GM18519 (cell line): ENCODE data around the gene PCDHGA4.
A peak's percentile ranks its signal among the peaks of the same experiment; 100 is the strongest.
"Not testable (repeated sequence)": the region's sequence is repeated elsewhere in the genome, so short reads cannot be mapped to it uniquely, and the experiment has no call there.

Experiments
- ATAC-seq: cut with Tn5 transposase; IDR thresholded peaks from one replicate; pipeline ENCODE4 v1.9.1; 2021; ENCODE audit warnings: mild to moderate bottlenecking, moderate library complexity; ENCODE audit not compliant: unreplicated experiment, low FRiP score

Gene PCDHGA4

GRCh38 chr5:141354900-141355469, at the start of gene PCDHGA4:
PCDHGA4 (plus strand) TSS chr5:141355021; CDS start chr5:141355108, 87 bp downstream.
- no peak for ATAC-seq

DNA sequence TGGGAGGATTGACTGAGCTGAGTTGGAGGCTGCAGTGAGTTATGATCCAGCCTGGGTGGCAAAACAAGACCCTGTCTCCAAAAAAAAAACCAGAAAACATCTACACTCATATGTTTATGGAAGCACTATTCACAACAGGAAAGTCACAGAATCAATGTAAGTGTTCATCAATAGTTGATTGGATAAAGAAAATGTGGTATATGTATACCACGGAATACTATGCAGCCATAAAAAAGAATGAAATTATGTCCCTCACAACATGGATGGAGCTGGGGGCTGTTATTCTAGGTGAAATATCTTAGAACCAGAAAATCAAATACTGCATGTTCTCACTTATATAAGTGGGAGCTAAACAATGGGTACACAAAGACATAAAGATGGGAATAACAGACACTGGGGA, 48.2 kb upstream of the PCDHGA4 start:
- no peak for ATAC-seq

GRCh38 chr5:141313711-141314110, 41.1 kb upstream of the PCDHGA4 start:
- ATAC-seq: no peak

DNA sequence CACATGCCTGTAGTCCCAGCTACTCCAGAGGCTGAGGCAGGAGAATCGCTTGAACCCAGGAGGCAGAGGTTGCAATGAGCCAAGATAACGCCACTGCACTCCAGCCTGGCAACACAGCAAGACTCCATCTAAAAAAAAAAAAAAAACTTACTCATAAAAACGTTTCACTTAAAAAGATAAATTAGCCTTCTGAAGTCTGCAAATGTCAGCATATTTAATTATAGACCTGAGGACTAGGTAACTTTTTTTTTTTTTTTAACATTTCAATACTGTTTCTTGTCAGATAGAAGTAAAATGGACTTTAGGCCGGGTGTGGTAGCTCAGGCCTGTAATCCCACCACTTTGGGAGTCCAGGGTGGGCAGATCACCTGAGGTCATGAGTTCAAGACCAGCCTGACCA, 37.9 kb upstream of the PCDHGA4 start:
- not testable (repeated sequence) for ATAC-seq

DNA sequence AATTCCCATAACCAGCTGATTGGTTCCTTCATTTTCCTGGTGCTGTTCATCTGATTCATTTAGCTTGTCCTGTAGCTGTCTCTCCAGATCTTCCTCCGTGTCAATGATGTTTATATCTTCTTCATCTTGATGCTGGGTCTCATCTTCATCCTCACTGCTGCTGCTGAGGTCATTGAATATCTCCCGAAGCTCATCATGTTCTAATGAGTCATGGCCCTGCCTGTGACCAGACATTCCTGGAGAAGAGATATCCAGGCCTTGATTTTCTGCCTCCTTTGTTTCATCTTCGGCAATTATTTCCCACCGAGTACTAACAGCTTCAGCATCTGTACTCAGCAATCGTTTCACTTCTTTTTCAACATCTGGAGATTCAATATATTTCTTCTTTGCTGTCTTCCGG, 35.6 kb upstream of the PCDHGA4 start:
- ATAC-seq: no peak

DNA sequence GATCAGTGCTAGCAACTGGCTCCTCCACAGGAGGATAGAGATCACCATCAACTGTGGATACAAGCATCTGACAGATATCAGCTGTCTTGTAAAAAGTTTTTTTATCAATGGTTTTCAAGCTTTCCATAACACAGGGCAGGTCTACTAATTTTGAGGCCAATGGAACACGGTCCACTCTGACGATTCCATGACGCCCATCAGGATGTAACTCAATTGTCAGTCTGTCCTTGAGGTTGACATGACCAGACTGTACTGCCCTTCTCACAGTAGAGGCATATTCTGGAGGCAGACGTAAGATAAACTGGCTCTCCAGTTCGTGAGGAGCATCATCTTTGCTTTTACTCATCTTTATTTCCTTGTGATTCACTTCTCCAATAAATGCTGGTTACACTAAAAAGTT, 35.1 kb upstream of the PCDHGA4 start:
- no peak for ATAC-seq

GRCh38 chr5:141320225-141321169, 34.3 kb upstream of the PCDHGA4 start, which contains the start of gene TAF7:
TAF7 (minus strand) TSS chr5:141320784; CDS start chr5:141320044, 740 bp downstream.
- ATAC-seq: peak; percentile 85

- peak; percentile 26 for ATAC-seq
Measured at GRCh38 chr5:141322261-141322660, 32.6 kb upstream of the PCDHGA4 start.

- ATAC-seq: peak; percentile 39
Measured at GRCh38 chr5:141326088-141326854, 28.6 kb upstream of the PCDHGA4 start.

DNA sequence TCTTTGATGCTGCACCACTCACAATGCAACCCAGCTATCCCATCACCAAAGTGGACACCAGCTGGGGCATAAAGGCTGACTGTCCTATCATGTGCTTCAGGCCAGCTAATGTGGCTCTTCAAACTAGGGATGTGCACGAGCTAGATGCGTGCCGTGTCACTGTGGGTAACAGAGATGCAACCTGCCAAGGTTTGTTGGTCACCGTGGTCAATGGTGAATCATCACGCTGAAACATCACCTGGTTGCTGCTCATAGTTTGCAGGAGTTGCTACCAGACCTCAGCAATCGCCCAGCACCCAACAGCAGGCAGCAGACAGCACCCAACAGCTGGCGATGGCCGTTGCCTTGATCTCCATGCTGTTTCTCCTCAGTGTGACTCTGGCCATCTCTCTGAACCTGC, 26.6 kb upstream of the PCDHGA4 start:
- ATAC-seq: no peak

DNA sequence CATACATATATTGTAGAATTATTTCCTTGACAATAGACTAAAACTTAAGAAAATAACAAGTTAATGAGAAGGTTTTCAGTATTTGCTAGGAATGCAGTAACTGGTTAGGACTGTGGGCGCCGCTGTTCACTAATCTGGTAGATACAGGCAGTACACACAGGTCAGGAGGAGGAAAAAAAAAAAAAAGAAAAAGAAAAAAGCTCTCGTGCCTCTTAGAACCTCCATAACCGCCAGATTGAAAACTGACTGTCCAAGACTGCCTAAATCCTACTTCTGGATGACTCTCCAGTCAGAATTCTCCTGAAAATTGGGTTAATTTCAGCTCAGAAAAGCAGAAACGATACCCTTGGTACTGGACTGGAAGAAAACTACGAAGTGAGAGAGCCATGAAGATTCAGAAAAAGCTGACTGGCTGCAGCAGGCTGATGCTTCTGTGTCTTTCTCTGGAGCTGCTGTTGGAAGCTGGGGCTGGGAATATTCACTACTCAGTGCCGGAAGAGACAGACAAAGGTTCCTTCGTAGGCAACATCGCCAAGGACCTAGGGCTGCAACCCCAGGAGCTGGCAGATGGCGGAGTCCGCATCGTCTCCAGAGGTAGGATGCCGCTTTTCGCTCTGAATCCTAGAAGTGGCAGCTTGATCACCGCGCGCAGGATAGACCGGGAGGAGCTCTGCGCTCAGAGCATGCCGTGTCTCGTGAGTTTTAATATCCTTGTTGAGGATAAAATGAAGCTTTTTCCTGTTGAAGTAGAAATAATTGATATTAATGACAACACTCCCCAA, 24.3 kb upstream of the PCDHGA4 start, which contains the start of gene PCDHGA1:
Gene PCDHGA1 (plus strand): TSS at position 216 of the 782 bp plus-strand sequence.
- peak; percentile 53 for ATAC-seq

GRCh38 chr5:141332571-141332970, 22.2 kb upstream of the PCDHGA4 start:
- ATAC-seq: not testable (repeated sequence)

GRCh38 chr5:141338538-141339306, 16.1 kb upstream of the PCDHGA4 start, which contains the start of gene PCDHGA2:
PCDHGA2 (plus strand) TSS chr5:141338760.
- ATAC-seq: no peak

- not testable (repeated sequence) for ATAC-seq
Measured at GRCh38 chr5:141340781-141341354, 14.0 kb upstream of the PCDHGA4 start.

DNA sequence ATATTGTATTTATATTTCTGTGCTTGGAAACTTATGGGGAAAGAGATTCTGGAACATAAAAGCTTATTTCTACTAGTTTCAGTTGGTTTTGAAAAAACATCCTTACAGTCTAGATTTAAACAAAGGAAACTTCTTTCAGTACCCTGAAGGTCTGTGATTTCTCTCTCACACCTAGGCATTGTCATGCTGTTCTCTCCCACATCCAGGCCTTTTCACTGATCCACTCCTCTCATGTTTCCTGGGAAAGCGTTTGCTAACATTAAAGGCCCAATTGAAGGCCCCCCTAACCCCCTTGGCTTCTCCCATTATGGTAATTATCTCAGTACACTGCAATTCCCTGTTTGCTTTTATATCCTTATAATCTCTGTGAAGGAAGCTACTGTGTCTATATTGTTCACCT, 12.0 kb upstream of the PCDHGA4 start:
- ATAC-seq: no peak

DNA sequence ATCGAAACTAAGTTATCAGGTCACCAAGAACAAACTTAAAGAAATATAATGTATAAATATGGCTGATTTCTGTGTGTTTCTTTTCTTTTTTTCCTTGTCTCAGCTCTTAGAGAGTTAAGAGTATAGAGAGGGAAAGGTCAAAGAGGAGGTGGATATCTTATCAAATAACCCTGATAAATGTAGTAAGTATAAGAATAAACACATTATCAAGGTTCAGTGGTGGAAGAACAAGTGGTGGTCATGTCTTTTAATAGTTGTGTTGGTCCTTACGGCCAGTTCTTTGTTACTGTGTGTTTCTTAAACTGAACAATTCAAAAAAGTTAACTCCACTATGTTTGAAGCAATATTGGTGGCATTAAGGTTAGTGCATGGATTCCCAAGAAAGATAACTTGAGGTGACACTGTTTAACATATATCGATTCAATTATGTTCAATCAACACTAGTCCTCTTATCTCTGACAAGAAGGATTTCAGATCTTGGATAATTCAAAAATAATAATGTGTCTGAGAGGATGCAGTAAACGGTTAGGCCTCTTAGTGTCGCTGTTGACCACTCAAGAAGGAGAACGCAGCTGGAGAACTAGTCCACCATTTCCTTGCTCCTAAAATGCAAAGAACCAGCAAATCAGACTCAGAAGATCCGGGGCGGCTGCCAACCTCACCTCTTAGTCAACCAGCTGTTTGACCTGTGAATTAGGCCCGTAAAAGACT, 11.4 kb upstream of the PCDHGA4 start, which contains the start of gene PCDHGA3:
Gene PCDHGA3 (plus strand): TSS at position 588 of the 711 bp plus-strand sequence. CDS start 205 bp downstream, outside the sequence.
- ATAC-seq: no peak

GRCh38 chr5:141343953-141344463, 10.8 kb upstream of the PCDHGA4 start:
- ATAC-seq: no peak

DNA sequence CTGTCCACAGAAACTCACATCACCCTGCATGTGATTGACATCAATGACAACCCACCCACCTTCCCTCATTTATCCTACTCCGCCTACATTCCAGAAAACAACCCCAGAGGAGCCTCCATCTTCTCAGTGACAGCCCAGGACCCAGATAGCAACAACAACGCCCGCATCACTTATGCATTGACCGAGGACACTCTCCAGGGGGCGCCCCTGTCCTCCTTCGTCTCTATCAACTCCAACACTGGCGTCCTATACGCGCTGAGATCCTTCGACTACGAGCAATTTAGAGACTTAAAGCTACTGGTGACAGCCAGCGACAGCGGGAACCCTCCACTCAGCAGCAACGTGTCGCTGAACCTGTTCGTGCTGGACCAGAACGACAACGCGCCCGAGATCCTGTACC, 9.5 kb upstream of the PCDHGA4 start:
- no peak for ATAC-seq
